T-helper 2 cell treated with Interferon-gamma antibody and Interleukin-4, amounts not matched to agents 5 μg/mL and 100 μg/mL, for 36 hours (primary cell): ENCODE data around the gene MRPS18A.

ENCODE experiments used
- DNase-seq: peaks from one replicate; pipeline ENCODE4 v3.0.0; 2021; ENCODE audit warnings: low spot score
- H3K27ac Mint-ChIP-seq: one replicate; pipeline ENCODE4 v1.8.0; 2021; ENCODE audit warnings: mild to moderate bottlenecking, mixed read lengths
- H3K27me3 Mint-ChIP-seq: one replicate; pipeline ENCODE4 v1.8.0; 2021; ENCODE audit warnings: low read depth, mixed read lengths
- H3K36me3 Mint-ChIP-seq: one replicate; pipeline ENCODE4 v1.8.0; 2021; ENCODE audit warnings: low read depth, mixed read lengths
- H3K4me1 Mint-ChIP-seq: one replicate; pipeline ENCODE4 v1.8.0; 2021; ENCODE audit warnings: low read depth, mixed read lengths
- H3K4me3 Mint-ChIP-seq: one replicate; pipeline ENCODE4 v1.8.0; 2022; ENCODE audit warnings: mild to moderate bottlenecking, moderate library complexity, mixed read lengths
- H3K9me3 Mint-ChIP-seq: one replicate; pipeline ENCODE4 v1.8.0; 2021; ENCODE audit warnings: mixed read lengths

MRPS18A gene

GRCh38 chr6:43724354-43724753, 36.8 kb upstream of the MRPS18A start:
- Mint-ChIP-seq H3K27ac (peak overlapping the region; percentile 80), H3K9me3 (no peaks in the 10 kb centered on the region), H3K36me3 (no peaks in the 10 kb centered on the region), H3K27me3 (no peaks in the 10 kb centered on the region), H3K4me1 (peaks cover 26% of the 10 kb centered on the region), H3K4me3 (peak overlapping the region; percentile 65)
- DNase-seq: no peak

- H3K4me3 Mint-ChIP-seq: no peak overlapping the region
- no peak overlapping the region for H3K27ac Mint-ChIP-seq
- H3K9me3 Mint-ChIP-seq: no peaks in the 10 kb centered on the region
- H3K27me3 Mint-ChIP-seq: no peaks in the 10 kb centered on the region
- no peaks in the 10 kb centered on the region for H3K36me3 Mint-ChIP-seq
- peak; percentile 46 for DNase-seq
- peaks cover 26% of the 10 kb centered on the region for H3K4me1 Mint-ChIP-seq
Observed at GRCh38 chr6:43723737-43724295, 36.2 kb upstream of the MRPS18A start.

GRCh38 chr6:43722920-43723545, 35.4 kb upstream of the MRPS18A start:
- no peak for DNase-seq
- Mint-ChIP-seq H3K4me1 (peaks cover 26% of the 10 kb centered on the region), H3K9me3 (no peaks in the 10 kb centered on the region), H3K4me3 (peak overlapping the region; percentile 48), H3K27ac (no peak overlapping the region), H3K27me3 (no peaks in the 10 kb centered on the region), H3K36me3 (no peaks in the 10 kb centered on the region)

- no peaks in the 10 kb centered on the region for H3K27me3 Mint-ChIP-seq
- H3K4me1 Mint-ChIP-seq: peaks cover 24% of the 10 kb centered on the region
- no peak for DNase-seq
- H3K36me3 Mint-ChIP-seq: no peaks in the 10 kb centered on the region
- no peak overlapping the region for H3K4me3 Mint-ChIP-seq
- no peaks in the 10 kb centered on the region for H3K9me3 Mint-ChIP-seq
- no peak overlapping the region for H3K27ac Mint-ChIP-seq
Observed at GRCh38 chr6:43720999-43721398, 33.4 kb upstream of the MRPS18A start.

GRCh38 chr6:43719511-43719910, 31.9 kb upstream of the MRPS18A start:
- no peaks in the 10 kb centered on the region for H3K36me3 Mint-ChIP-seq
- no peaks in the 10 kb centered on the region for H3K27me3 Mint-ChIP-seq
- no peak overlapping the region for H3K4me3 Mint-ChIP-seq
- H3K4me1 Mint-ChIP-seq: peaks cover 11% of the 10 kb centered on the region
- H3K9me3 Mint-ChIP-seq: no peaks in the 10 kb centered on the region
- H3K27ac Mint-ChIP-seq: no peak overlapping the region
- no peak for DNase-seq

- DNase-seq: no peak
- Mint-ChIP-seq H3K9me3 (no peaks in the 10 kb centered on the region), H3K4me3 (no peak overlapping the region), H3K4me1 (peaks cover 4% of the 10 kb centered on the region), H3K27ac (no peak overlapping the region), H3K27me3 (peaks cover 6% of the 10 kb centered on the region), H3K36me3 (no peaks in the 10 kb centered on the region)
Observed at GRCh38 chr6:43718387-43719105, 31.0 kb upstream of the MRPS18A start.

GRCh38 chr6:43717822-43718221, 30.2 kb upstream of the MRPS18A start:
- H3K27ac Mint-ChIP-seq: no peak overlapping the region
- peaks cover 6% of the 10 kb centered on the region for H3K27me3 Mint-ChIP-seq

GRCh38 chr6:43717389-43717788, 29.8 kb upstream of the MRPS18A start:
- no peak for DNase-seq
- Mint-ChIP-seq H3K4me1 (peaks cover 2% of the 10 kb centered on the region), H3K27me3 (peaks cover 6% of the 10 kb centered on the region), H3K36me3 (no peaks in the 10 kb centered on the region), H3K9me3 (no peaks in the 10 kb centered on the region), H3K27ac (no peak overlapping the region), H3K4me3 (no peak overlapping the region)

More at GRCh38 chr6:43717822-43718221, 30.2 kb upstream of the MRPS18A start:
- Mint-ChIP-seq H3K9me3 (no peaks in the 10 kb centered on the region), H3K36me3 (no peaks in the 10 kb centered on the region), H3K4me1 (peaks cover 2% of the 10 kb centered on the region), H3K4me3 (no peak overlapping the region)
- DNase-seq: no peak

- DNase-seq: no peak
- H3K4me1 Mint-ChIP-seq: peaks cover 2% of the 10 kb centered on the region
- H3K27me3 Mint-ChIP-seq: peaks cover 13% of the 10 kb centered on the region
- no peak overlapping the region for H3K4me3 Mint-ChIP-seq
- H3K36me3 Mint-ChIP-seq: no peaks in the 10 kb centered on the region
- no peak overlapping the region for H3K27ac Mint-ChIP-seq
- no peaks in the 10 kb centered on the region for H3K9me3 Mint-ChIP-seq
Observed at GRCh38 chr6:43716099-43716498, 28.5 kb upstream of the MRPS18A start.

- Mint-ChIP-seq H3K4me3 (no peak overlapping the region), H3K9me3 (no peaks in the 10 kb centered on the region), H3K27ac (no peak overlapping the region), H3K36me3 (no peaks in the 10 kb centered on the region), H3K4me1 (peaks cover 2% of the 10 kb centered on the region), H3K27me3 (peaks cover 15% of the 10 kb centered on the region)
- DNase-seq: no peak
Observed at GRCh38 chr6:43715056-43715788, 27.6 kb upstream of the MRPS18A start.

- peaks cover 15% of the 10 kb centered on the region for H3K27me3 Mint-ChIP-seq
- no peak overlapping the region for H3K27ac Mint-ChIP-seq
Observed at GRCh38 chr6:43714311-43715055, 26.9 kb upstream of the MRPS18A start.

GRCh38 chr6:43713643-43714310, 26.2 kb upstream of the MRPS18A start:
- Mint-ChIP-seq H3K36me3 (no peaks in the 10 kb centered on the region), H3K4me3 (no peak overlapping the region), H3K4me1 (peaks cover 12% of the 10 kb centered on the region), H3K9me3 (no peaks in the 10 kb centered on the region), H3K27ac (no peak overlapping the region), H3K27me3 (peaks cover 15% of the 10 kb centered on the region)
- no peak for DNase-seq

More at GRCh38 chr6:43714311-43715055, 26.9 kb upstream of the MRPS18A start:
- DNase-seq: no peak
- Mint-ChIP-seq H3K4me3 (no peak overlapping the region), H3K4me1 (peaks cover 7% of the 10 kb centered on the region), H3K9me3 (no peaks in the 10 kb centered on the region), H3K36me3 (no peaks in the 10 kb centered on the region)

- Mint-ChIP-seq H3K4me3 (no peak overlapping the region), H3K36me3 (no peaks in the 10 kb centered on the region), H3K27me3 (peaks cover 15% of the 10 kb centered on the region), H3K9me3 (no peaks in the 10 kb centered on the region), H3K27ac (no peak overlapping the region), H3K4me1 (peaks cover 16% of the 10 kb centered on the region)
- DNase-seq: no peak
Observed at GRCh38 chr6:43712579-43712978, 25.0 kb upstream of the MRPS18A start.
